ENCODE data around the gene FADD.

DNA sequence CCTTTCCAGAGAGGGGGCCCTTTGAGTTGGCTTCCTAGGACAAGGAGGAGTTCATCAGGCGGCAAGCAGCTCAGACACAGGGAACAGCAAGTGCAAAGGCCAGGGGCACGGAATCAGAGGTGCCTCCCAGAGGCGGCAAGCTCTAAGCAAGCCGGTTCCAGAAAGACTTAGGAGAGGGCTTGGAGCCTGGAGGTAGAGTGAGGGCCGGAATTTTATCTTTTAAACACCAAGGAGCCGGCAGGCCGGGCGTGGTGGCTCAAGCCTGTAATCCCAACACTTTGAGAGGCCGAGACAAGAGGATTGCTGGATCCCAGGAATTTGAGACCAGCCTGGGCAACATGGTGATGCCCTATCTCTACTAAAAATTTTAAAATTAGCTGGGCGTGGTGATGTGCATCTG is 26.6 kb downstream of the FADD start:
- TF ChIP-seq EZH2 (IDR thresholded peaks at IDR 0.05), result no peak
- TF ChIP-seq, protein P1, sequence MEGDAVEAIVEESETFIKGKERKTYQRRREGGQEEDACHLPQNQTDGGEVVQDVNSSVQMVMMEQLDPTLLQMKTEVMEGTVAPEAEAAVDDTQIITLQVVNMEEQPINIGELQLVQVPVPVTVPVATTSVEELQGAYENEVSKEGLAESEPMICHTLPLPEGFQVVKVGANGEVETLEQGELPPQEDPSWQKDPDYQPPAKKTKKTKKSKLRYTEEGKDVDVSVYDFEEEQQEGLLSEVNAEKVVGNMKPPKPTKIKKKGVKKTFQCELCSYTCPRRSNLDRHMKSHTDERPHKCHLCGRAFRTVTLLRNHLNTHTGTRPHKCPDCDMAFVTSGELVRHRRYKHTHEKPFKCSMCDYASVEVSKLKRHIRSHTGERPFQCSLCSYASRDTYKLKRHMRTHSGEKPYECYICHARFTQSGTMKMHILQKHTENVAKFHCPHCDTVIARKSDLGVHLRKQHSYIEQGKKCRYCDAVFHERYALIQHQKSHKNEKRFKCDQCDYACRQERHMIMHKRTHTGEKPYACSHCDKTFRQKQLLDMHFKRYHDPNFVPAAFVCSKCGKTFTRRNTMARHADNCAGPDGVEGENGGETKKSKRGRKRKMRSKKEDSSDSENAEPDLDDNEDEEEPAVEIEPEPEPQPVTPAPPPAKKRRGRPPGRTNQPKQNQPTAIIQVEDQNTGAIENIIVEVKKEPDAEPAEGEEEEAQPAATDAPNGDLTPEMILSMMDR (IDR thresholded peaks at IDR 0.05), result no peak
